NT2/D1 (cell line): ENCODE measurements around the gene KATNB1.

Experiments used
- DNase-seq: peaks from one replicate; pipeline ENCODE4 v3.0.0-alpha.2; 2011; ENCODE audit warnings: low read depth, low spot score
- H3K27me3 ChIP-seq: 2 replicates; pipeline ENCODE4 v1.6.0; 2011; ENCODE audit warnings: mild to moderate bottlenecking; ENCODE audit not compliant: insufficient read length, insufficient read depth
- H3K36me3 ChIP-seq: 2 replicates; pipeline ENCODE4 v1.6.1; 2011; ENCODE audit warnings: mild to moderate bottlenecking, low read length, mixed read lengths; ENCODE audit not compliant: insufficient read depth, insufficient read length
- H3K4me1 ChIP-seq: 2 replicates; pipeline ENCODE4 v1.5.1; 2011; ENCODE audit not compliant: insufficient read depth, insufficient read length
- H3K4me3 ChIP-seq: 2 replicates; pipeline ENCODE4 v1.5.1; 2011; ENCODE audit warnings: low read depth; ENCODE audit not compliant: insufficient read length
- H3K9ac ChIP-seq: 2 replicates; pipeline ENCODE4 v1.6.0; 2011; ENCODE audit warnings: low read depth; ENCODE audit not compliant: insufficient read length
- H3K9me3 ChIP-seq: 2 replicates; pipeline ENCODE4 v1.5.1; 2011; ENCODE audit warnings: mild to moderate bottlenecking, low read length; ENCODE audit not compliant: insufficient read depth
- SUZ12 ChIP-seq: IDR thresholded peaks from 2 replicates; pipeline ENCODE4 v1.6.1; 2011; ENCODE audit not compliant: insufficient read length, insufficient read depth; ENCODE audit errors: extremely low read depth
- YY1 ChIP-seq: IDR thresholded peaks from 2 replicates; pipeline ENCODE4 v1.6.1; 2011; ENCODE audit not compliant: insufficient read length, insufficient read depth
- ZNF274 ChIP-seq: IDR thresholded peaks from 2 replicates; pipeline ENCODE4 v1.6.1; 2011; ENCODE audit warnings: mild to moderate bottlenecking, low read depth, low read length

Gene KATNB1

DNA sequence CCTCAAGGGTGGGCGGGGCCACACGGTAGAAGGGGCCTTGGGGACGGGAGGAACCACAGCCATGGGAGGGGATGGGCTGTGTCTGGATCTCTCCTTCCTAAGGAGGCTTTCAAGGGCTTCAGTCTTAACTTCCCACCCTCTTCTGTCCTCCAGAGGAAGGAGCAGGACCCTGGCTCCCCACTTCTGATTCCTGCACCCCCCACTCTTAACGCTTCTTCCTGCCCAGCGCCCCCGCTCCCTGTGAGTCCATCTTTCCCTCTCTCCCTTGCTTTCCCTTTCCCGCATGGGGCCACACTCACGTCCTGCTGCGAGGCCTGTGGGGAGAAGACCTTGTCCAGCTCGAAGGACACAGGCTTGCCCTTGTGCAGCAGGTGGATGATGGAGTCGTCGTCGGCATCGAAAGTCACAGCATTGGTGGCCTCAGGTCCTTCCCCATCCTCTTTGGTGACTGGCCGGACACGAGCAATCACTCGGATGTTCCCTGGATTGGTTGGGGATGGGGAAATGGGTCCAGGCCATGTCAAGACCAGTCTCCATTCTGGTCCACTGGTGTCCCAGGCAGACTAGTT, 29.7 kb downstream of the KATNB1 start:
- H3K27me3 ChIP-seq, result no peaks in the 10 kb centered on the region
- H3K9me3 ChIP-seq, result no peaks in the 10 kb centered on the region
- no peak for DNase-seq
- H3K4me1 ChIP-seq, result peaks cover 17% of the 10 kb centered on the region
- peaks cover 76% of the 10 kb centered on the region for H3K36me3 ChIP-seq
- no peak overlapping the region for H3K9ac ChIP-seq
- H3K4me3 ChIP-seq, result no peak overlapping the region
- no peak for TF ChIP-seq SUZ12
- no peak for TF ChIP-seq YY1
- no peak for TF ChIP-seq ZNF274

DNA sequence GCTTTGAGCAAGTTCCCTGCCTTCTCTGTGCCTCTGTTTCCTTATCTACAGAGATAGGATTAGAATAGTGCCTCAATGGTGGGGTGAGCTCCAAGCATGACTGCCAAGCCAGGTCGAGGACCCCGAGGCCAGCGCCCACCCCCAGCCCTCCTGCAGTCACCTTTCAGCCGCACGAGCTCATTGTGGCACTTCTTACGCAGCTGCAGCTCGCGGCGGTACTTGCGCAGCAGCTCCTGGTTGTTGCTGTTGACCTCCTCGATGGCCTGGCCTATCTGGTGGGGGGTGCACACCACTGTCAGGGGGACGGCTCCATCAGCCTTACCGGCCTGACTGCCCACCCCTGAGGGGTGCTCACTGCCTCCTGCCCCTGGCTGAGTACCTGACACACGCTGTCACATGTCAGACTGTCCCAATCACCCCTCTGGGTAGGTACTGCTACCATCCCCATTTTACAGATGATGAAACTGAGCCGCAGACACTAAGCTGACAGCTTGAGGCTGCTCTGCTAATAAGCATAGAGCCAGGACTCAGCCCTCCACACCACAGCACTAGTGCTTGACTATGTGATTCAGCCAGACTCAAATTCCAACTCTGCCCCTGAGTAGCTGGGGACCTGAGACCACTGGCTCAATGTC, 31.3 kb downstream of the KATNB1 start:
- DNase-seq, result no peak
- TF ChIP-seq YY1 (no peak), SUZ12 (no peak), ZNF274 (no peak)
- H3K4me3 ChIP-seq, result no peak overlapping the region
- peaks cover 73% of the 10 kb centered on the region for H3K36me3 ChIP-seq
- peaks cover 8% of the 10 kb centered on the region for H3K4me1 ChIP-seq
- no peak overlapping the region for H3K9ac ChIP-seq
- no peaks in the 10 kb centered on the region for H3K9me3 ChIP-seq
- no peaks in the 10 kb centered on the region for H3K27me3 ChIP-seq

DNA sequence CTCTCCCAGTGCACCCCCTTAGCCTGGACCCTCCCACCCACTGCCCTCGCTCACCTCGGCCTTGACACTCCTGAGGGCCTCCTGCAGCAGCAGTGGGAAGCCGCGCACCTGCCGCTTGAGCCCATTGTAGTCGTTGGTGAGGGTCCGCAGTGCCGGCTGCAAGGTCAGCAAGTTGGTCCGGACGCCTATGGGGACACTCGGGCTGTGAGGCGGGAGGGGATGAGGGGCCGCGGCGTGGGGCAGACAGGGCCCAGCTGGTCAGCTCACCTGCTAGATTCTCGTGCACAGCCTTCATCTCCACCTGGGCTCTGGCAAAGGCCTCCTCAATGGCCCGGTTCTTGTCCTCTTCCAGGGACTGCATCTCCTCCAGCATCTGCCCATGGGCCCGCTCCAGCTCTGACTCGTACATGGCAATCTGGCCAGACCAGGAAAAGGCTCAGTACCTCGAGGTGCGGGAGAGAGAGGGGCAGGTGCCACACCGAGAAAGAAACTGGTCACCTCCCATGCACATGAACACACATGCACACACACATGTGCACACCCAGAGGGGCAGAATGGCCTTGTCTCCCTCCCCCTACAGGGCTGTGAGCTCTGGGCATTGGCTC, 34.1 kb downstream of the KATNB1 start:
- H3K27me3 ChIP-seq, result no peaks in the 10 kb centered on the region
- no peak overlapping the region for H3K4me3 ChIP-seq
- H3K4me1 ChIP-seq, result peaks cover 4% of the 10 kb centered on the region
- no peak for DNase-seq
- H3K9ac ChIP-seq, result no peak overlapping the region
- TF ChIP-seq SUZ12 (no peak), YY1 (no peak), ZNF274 (no peak)
- peaks cover 63% of the 10 kb centered on the region for H3K36me3 ChIP-seq
- no peaks in the 10 kb centered on the region for H3K9me3 ChIP-seq

DNA sequence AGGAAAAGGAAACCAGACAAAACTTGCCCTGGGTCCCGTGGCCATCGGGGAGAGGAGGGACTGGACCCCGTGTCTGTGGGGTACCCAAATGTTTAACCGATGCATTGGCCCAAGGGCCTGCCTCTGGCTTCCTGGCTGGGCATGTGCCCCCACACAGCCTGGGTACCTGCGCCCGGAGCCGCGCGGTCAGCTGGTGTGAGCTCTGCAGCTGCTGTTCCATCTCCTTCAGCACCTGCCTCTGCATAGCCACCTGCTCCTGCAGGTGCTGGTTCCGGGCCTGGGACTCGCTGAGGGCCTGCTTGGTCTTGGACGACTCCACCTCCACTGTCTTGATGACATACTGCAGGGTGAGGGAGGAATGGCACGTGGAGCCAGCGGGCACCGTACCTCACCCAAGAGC, 34.8 kb downstream of the KATNB1 start:
- DNase-seq, result no peak
- no peak overlapping the region for H3K9ac ChIP-seq

DNA sequence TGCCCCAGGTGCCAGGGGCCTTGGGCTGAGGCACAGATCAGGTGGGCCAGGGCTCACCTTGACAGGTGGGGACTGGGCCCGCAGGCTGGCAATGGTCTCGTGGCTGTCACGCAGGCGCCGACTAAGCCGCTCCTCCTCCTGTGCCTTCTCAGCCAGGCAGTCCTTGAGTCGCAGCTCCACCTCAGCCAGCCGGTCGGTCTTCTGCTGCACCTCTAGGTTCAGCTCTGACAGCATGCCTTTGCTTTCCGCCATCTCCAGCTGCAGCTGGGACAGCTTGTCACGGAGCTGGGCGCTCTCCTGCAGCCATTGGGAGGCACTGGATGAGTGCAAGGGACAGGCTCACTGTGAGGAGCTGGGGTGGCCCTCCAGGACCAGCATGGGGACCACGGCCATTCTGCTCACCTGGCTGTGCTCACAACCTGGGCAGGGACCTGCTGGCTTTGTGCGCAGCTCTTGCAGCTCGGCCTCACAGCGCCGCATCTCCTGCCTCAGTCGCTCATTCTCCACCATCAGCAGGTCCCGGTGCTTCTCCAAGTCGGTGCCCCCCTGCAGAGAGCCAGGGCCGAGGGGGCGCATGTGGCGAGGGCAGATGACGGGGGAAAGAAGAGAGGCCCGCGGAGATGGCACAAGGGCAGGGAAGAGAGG, 35.7 kb downstream of the KATNB1 start:
- TF ChIP-seq SUZ12 (no peak), YY1 (no peak), ZNF274 (no peak)
- Histone ChIP-seq H3K27me3 (no peaks in the 10 kb centered on the region), H3K4me3 (no peak overlapping the region), H3K4me1 (peaks cover 10% of the 10 kb centered on the region), H3K9ac (no peak overlapping the region), H3K9me3 (peaks cover 4% of the 10 kb centered on the region; the same call in 1 of the 2 replicates), H3K36me3 (peaks cover 57% of the 10 kb centered on the region)
- no peak for DNase-seq

More for the DNA sequence above, 34.8 kb downstream of the KATNB1 start:
- H3K27me3 ChIP-seq, result no peaks in the 10 kb centered on the region
- peaks cover 66% of the 10 kb centered on the region for H3K36me3 ChIP-seq
- no peak for TF ChIP-seq YY1
- TF ChIP-seq ZNF274, result no peak
- TF ChIP-seq SUZ12, result no peak
- peaks cover 4% of the 10 kb centered on the region; the same call in 1 of the 2 replicates for H3K9me3 ChIP-seq
- no peak overlapping the region for H3K4me3 ChIP-seq
- H3K4me1 ChIP-seq, result peaks cover 7% of the 10 kb centered on the region

DNA sequence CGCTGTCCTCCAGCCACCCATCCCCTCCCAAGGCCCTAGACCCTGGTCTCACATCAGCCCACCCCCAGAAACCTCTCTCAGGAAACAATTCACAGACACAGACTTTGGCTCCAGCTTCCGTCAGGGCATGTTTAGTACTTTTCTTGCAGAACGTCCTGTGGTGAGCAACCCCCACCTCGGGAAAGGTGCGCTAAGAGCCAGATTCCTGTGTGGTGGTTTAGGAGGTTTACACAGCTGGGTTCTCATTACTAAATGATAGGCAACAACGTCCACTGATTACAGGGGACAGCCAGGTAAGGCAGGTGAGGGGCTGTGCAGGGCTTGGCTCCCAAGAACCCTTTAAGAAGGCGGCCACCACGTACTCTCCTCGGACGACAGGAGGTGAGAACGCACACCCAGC, 37.4 kb downstream of the KATNB1 start:
- peaks cover 40% of the 10 kb centered on the region for H3K36me3 ChIP-seq
- no peak overlapping the region for H3K4me3 ChIP-seq
- H3K9me3 ChIP-seq, result peaks cover 4% of the 10 kb centered on the region; the same call in 1 of the 2 replicates
- TF ChIP-seq ZNF274 (no peak), SUZ12 (no peak), YY1 (no peak)
- H3K27me3 ChIP-seq, result no peaks in the 10 kb centered on the region
- DNase-seq, result no peak
- peaks cover 15% of the 10 kb centered on the region for H3K4me1 ChIP-seq
- no peak overlapping the region for H3K9ac ChIP-seq

DNA sequence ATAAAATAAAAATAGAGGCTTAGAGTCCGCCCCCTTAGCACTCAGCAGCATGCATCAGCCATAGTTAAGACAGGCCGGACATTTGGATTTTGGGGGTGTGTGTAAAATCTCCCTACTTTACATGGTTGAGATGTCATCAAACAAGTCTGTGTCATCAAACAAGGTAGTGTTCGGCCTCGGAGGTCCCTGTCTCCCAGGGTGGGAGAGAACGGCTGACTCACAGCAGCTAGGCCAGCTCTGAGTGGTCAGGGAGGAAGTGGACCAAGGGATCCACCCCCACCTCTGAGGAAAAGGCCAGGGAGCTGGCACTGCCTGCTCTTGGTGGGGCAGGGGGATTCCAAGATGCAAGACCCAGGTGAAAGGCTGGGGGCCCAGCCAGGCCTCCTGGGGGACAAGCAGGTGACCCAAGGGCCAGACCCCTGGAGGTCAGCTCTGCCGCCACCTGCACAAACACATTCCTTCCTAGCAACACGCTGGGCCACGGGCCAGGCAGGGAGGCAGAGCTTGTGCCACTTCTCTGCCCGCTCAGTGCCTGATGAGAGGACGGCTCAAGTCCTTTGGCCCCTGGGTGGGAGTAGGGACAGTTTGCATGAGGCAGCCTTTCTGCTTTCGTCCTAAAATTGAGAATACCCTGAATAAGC, 38.2 kb downstream of the KATNB1 start:
- no peak for DNase-seq
- Histone ChIP-seq H3K36me3 (peaks cover 35% of the 10 kb centered on the region), H3K4me1 (peaks cover 15% of the 10 kb centered on the region), H3K27me3 (no peaks in the 10 kb centered on the region), H3K4me3 (no peak overlapping the region), H3K9ac (no peak overlapping the region), H3K9me3 (peaks cover 4% of the 10 kb centered on the region; the same call in 1 of the 2 replicates)
- TF ChIP-seq ZNF274 (no peak), YY1 (no peak), SUZ12 (no peak)
